ENCODE data around the gene DAB2IP.

DNA sequence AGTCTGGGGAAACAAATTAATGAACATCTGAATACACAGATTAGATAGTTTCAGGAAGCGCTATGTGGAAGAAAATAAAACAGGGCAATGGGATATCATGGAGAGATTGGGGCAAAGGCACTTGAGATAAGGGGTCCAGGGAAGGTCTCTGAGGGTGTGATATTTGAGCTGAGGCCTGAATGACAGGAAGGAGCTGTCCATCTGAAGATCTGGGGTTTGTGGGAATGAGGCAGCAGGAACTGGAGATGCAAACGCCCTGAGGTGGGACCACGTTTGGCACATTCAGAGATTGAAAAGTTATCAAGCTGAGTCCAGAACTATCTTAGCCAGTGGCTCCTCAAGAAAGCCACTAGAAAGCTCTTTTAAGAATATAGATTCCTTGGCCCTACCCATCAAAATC is 8.7 kb upstream of the DAB2IP start:
- TF ChIP-seq CTCF (IDR thresholded peaks at IDR 0.05) = no peak
- no peak for TF ChIP-seq ZFX (IDR thresholded peaks at IDR 0.05; ENCODE audit: borderline replicate concordance)
